Umbilical cord (tissue), 2 donors: Measurements from ENCODE around the gene ZMYND8. TPM values are rescaled to one million over a fixed set of nuclear protein-coding genes. Genes with fewer than 3 reads are reported as not detected.
"Not testable (repeated sequence)": the region's sequence is repeated elsewhere in the genome, so short reads cannot be mapped to it uniquely, and the experiment has no call there.

Source experiments
- DNase-seq: peaks from one replicate; pipeline ENCODE4 v3.0.0-alpha.2; 2015; ENCODE audit warnings: low spot score
- total RNA-seq: library from RNA; depleted of rRNA; stranded (reverse); fragments of >200 nt; gene quantifications from one replicate; pipeline ENCODE4 v1.2.3, GENCODE V29; 2014; ENCODE audit warnings: low replicate concordance; ENCODE audit not compliant: insufficient read depth

Gene ZMYND8
- total RNA-seq, 1 donor from 2014 or later: 20.9 TPM

DNA sequence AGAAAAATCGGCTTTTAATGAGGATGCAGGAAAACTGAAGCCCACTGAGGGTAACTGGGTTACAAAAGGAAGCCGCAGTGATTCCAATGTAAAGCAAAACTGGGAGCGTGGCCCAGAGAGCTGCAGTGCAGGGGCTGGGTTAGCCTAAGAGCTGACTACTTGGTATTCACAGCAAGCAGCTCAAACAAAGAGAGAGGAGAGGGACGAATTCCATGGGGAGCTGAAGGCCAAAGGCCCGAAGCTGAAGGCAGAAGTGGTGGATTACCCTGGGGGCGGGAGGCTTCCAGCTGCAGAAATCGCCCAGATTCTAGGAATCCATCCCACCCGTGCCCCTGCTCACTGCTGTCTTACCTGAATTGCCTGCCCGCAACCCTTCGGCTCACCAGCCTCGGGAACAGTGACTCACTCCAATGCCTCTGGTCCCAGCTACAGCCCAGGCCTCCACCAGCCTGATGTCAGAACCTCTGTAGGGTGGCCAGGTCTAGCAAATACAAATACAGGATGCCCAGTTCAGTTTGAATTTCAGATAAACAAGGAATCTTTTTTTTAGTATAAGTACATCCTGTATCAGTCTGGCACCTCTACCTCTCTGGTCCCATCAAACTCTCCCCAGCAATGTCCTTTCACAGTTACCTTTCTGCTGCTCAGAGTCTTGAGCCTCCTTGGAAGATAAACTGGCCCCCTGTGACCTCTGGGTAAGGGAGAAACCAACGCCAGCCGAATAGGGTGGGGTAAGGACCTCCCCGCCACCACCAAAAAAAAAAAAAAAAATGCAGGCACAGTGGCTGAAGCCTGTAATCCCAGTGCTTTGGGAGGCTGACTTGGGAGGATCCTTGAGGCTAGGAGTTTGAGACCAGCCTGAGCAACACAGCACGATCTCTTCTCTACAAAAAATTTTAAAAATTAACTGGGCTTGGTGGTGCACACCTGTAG, 14.6 kb upstream of the ZMYND8 start:
- DNase-seq: no peak

DNA sequence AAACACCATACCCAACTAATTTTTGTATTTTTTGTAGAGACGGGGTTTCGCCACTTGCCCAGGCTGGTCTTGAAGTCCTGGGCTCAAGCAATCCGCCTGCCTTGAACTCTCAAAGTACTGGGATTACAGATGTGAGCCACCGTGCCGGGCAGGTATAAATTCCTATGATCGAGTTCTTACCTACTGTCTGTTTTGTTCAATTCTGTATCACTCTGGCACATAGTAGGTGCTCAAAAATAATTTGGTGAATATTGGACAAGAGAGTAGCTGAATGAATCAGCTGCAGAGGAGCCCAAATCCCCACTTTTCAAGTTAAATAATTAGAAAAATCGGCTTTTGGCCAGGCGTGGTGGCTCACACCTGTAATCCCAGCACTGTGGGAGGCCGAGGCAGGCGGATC, 13.7 kb upstream of the ZMYND8 start:
- DNase-seq: no peak

DNA sequence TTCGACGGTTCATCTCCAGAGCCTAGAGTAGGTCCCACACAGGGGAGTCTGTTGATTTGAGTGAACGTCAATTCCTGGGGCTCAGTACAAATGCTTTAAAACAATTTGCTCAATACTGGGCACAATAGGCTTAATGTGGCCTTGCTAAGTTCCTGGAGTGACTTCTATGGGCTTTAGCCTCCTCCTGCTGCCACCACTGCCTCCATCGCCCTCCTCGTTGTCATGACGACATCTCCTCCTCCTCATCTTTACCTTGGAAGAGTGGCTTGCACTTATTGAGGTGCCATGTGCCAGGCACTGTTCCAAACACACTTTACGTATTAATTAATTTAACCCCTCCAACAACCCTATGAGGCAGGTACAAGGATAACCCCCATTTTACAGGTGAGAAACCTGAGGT, 11.8 kb upstream of the ZMYND8 start:
- DNase-seq: no peak

DNA sequence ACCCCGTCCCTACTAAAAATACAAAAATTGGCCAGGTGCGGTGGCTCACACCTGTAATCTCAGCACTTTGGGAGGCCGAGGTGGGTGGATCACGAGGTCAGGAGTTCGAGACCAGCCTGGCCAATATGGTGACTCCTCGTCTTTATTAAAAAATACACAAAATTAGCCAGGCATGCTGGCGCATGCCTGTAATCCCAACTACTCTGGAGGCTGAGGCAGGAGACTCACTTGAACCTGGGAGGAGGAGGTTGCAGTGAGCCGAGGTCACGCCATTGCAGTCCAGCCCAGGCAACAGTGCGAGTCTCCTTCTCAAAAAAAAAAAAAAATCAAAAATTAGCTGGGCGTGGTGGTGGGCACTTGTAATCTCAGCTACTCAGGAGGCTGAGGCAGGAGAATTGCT, 9.8 kb upstream of the ZMYND8 start:
- not testable (repeated sequence) for DNase-seq

DNA sequence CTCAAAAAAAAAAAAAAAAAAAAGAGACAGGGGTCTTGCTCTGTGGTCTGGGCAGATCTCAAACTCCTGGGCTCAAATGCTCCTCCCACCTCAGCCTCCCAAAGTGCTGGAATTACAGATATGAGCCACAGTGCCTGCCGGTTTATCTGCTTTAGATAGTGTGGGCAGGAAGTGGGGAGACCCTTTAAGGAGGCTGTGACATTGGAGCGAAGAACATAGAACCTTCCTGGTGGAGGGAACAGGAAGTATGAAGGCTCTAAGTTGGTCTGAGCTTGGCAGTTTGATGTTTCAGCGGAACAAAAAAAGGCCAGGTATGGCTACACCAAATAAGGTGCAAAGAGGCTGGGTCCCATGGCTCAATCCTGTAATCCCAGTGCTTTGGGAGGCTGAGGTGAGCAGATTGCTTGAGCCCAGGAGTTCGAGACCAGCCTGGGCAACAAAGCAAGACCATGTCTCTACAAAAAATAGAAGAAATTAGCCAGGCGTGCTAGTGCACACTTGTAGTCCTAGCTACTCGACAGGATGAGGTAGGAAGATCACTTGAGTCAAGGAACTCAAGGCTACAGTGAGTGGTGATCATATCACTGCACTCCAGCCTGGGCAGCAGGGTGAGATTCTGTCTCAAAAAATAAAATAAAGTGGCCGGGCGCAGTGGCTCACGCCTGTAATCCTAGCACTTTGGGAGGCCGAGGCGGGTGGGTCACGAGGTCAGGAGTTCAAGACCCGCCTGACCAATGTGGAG, 8.7 kb upstream of the ZMYND8 start:
- DNase-seq: no peak

DNA sequence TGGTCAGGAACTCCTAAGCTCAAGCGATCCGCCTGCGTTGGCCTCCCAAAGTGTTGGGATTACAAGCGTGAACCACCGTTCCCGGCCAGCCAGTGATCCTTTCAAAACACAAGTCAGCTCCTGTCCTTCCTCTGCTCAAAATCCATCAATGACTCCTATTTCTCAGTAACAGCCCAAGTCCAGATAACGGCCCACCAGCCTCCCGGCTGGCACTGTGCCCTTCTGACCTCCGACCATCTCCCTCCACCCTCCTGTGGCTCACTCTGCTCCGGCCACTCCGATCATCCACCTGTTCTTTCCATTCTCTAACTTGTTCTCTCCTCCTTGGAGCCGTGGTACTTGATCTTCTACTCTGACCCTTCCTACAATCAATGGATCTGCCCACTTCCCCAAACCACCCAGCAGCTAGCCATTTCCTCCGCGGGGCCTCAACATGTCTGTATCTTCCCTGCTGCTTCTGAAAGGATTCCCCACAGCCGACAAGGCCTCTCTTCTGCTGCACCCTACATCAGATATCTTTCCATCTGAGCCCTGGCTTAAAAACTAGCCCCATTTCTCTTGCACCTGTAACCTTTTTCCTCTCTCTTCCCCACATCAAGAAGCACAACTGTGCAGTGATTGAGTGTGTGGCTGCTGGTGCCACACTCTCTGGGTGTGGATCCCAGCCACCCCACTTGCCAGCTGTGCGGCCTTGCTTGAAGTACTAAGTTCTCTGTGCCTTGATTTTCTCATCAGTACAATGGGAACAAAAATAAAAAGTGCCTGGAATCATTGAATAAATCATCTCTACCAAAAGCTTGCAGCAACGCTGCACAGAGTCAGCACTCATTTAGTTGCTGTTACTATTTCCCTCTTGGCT, 6.1 kb upstream of the ZMYND8 start:
- no peak for DNase-seq

DNA sequence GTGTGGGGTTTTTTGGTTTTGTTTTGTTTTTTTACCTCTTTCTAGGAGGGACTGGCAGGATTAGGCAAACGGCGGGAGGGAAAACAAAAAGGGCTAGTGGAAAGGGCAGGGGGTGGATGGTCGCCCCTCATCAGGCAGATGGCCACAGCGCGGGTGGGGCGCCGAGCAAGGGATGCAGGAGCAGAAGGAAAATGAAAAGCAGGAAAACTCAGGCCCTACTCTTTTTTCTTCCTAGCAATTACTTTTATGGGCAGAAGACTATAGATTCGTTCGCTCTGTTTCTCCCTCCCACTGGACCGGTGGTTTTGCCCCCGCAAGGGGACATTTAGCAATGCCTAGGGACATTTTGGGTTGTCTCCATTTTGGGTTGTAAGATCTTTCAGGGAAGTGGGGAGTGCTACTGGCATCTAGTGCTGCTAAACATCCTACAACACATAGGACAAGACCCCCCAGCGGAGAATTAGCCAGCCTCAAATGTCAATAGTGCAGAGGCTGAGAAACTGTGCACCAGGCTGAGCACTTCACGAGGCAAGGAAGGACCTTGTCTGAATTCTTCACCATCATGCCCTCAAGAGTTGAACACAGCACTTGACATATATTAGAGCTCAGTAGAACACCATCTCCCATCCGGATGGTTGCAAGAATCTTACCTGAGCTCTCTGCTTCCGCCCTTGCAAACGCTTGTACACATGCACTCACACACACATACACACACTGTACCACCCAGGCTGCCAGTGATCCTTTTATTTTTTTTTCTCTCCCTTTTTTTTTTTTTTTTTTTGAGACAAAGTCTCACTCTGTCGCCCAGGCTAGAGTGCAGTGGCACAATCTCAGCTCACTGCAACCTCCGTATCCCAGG, 4.8 kb upstream of the ZMYND8 start:
- no peak for DNase-seq

DNA sequence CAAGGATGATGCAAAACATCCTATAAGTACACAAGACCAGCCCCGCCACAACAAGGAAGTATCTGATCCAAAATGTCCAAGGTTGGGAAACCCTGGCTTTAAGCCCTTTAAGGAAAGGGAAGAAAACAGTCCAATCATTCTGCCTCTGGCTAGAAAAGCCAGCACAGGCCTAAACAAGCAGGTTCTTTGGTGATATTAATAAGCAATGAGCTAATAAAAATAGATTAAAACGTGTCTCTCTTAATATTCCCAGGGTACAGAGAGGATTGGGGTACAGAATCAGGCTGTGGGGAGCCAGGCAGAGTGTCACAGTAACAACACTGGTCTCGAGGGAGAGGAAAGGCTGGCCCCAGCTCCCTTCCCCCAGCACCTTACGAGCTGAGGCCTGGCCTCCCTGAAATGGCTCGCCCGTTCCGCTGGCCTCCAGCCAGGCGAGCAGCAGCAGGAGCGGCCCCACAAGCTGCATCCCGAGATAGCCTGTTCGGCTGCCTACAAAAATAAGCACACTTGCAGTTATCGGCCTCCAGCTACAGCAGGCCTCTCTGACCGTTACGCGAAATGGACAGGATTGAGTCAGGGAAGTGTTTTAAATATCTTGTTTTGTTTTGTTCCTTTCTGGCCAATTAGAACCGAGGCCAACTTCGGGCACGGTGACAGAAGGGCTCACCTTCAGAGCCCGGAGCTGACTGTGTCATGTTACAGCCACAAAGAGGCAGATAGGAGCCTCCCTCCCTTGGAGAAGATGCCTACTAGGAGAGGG, 4.0 kb upstream of the ZMYND8 start:
- DNase-seq: peak; percentile 91

DNA sequence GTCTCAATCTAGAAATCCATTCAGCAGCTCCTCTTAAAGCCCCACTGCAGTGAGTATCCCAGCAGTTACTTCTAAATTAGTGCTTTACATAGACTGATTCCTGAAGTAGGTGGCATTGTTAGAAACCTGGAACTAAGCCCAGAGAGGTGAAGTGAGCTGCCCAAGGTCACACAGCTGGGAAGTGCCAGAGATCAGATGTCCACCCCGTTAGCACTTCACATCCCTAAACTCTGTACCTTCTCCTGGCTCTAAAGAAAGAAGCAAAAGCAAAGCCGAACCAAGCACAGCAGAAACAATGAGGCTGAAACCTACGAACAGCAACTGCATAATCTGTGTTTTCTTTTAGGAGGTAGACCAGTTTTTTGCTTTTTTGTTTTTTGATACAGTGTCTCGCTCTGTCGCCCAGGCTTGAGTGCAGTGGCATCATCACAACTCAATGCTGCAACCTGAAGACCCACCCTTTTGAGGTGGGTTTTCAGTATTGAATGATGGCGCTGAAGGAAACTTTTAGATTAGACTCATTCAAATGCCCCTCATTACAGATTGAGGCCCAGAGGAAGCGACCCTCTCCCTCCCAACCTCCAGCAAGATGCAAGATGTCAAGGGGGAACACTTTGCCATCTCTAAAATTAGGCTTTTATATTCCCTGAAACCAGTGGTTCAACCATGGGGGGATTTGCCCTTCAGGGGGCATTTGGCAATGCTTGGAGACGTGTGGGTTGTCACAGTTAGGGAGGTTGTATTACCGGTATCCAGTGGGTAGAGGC, 3.2 kb upstream of the ZMYND8 start:
- no peak for DNase-seq

DNA sequence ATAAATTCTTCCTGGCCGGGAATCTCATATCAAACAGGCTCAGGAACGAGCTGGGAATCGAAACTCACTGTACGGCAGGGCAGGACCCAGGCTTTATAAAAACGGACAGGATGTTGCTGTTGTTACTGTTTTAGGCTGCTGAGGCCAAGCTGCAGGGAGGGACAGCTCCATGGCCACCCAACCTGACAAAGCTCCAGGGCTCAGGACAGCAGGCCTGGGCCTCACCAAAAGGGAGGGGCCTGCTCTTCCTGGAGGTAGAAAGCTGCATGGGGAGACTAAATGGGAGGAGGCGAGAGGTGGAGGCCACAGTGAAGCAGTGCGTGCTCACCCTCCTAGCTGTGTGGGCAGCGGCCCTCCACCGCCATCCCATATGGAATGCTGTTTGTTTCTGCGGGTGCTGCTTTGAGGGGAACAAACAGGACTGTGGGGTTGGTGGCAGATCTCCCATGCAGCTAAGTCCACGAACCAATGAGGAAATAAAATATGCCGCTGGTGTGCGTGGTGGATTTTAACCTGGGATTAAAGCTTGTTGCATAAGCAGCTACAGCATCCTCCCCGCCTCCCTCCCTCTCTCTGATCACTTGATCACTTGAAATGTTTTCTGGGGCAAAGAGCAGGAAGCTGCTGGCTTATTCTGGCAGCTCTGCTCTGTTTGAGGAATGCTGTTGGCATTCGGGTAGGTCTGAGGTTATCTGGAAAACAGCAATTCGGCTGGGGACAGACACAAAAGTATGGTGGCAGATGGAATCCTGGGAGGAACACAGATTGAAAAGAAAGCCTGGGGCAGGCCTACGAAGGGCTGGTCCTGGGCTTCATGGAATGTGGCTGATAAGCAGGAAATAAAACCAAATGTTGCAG, 2.4 kb upstream of the ZMYND8 start:
- DNase-seq: peak; percentile 97

DNA sequence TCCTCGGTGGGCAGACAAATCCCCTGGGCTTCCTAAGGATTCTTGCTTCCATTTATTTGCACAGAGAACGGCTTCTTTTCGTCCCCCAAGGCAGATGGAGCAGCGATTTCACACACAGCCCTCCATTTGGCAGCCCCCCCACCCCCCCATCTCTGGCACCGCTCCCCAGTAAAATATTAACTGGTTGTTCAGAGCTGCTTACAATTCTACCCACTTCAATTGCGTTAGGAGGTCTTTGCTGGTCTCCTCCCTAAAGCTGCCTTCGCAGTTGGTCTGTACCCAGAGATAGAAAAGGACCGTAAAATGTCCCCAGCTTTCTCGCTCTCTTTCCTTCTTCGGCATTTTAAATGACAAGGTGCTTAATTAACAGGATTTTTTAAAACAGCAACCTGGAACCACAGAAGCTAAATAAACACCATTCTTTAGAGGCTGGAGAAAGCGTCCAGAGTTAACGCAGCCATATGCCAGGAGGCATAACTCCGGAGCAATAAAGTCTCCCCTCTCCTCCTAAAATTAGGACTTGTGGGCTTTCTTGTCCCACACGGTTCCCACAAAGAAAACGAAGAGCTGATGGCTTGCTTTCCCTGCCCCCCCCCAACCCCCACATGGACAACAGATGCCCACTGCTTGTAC, 1.7 kb upstream of the ZMYND8 start:
- no peak for DNase-seq

DNA sequence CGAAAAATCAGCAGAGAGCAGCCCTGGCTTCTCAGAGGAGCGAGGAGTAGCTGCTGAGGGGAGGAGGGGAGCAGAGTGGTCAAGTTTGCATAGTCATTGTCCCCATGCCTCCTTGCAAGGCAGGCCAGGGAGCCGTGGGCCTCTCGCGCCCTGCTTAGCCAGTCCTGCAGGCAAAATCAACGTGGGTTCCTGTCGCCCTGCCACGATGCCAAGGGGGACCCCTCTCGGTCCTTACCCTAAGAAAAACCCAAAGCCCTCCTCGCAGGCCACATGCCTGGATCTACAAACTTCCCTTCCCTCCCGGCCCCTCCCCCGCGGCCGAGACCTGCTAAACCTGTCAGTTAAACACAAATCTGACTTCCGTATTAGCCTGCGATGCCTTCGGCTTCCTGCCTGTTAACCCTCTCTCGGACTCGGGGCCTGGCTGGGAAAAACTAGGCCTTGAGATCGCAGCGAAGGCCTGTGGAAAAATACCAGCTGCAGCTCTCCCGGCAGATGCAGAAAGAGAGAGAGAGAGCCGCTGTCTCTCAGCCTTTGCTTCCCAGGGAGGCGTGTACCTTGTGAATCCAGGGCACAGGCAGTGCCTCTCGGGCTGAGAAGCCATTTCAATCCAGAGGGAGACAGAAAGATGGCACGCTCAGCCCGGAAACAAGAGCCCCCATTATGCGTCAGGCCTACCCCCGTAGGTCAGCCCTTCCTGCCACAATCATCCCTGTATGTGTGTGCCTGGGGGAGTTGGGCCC, 968 bp upstream of the ZMYND8 start:
- DNase-seq: peak; percentile 96

DNA sequence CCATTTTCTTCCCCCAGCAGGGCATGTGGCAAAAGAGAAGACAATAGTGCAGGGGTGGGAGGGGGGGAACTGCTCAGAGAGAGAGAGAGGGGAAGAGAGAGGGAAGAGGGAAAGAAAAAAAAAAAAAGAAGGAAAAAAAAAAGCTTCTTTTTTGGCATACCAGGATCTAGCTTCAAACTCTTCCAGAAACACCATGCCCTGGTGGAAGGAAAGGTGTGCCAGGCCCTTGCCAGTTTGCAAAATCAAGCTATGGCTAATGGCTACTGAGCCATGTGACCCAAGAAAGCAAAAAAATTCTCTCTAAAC, 326 bp downstream of the ZMYND8 start:
- no peak for DNase-seq

DNA sequence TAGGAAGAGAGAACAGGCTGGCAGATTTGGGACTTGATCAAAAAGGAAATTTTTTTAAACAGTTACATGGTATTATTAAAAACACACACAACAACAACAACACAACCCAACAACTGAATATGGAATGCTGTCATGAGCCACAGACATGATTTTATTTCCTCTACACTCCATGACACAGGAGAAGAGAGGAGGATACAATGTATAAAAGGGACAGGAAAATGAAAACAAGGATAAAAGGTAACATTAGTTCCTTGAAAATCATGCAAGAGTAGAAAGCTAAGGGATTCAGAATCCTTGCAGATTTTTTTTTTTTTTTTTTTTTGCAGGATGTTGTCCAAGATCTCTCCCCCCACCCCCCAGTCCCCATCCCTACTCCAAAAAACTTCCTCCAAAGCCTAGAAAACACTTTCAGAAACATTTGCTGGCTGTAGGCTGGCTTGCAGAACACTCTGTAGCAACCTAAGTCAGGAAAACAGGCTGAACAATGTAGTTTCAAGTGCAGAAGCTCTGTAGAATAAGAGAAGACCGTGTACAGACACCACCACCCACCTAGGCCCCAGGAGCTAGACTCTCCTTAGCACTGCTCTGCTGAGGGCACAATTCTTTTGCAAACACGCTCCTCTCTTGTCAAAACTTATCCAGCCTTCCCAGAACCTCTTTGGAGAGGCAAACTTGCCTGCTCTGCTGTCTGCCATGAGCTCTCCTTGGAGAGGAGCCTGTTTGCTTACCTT, 845 bp downstream of the ZMYND8 start:
- DNase-seq: peak; percentile 61

DNA sequence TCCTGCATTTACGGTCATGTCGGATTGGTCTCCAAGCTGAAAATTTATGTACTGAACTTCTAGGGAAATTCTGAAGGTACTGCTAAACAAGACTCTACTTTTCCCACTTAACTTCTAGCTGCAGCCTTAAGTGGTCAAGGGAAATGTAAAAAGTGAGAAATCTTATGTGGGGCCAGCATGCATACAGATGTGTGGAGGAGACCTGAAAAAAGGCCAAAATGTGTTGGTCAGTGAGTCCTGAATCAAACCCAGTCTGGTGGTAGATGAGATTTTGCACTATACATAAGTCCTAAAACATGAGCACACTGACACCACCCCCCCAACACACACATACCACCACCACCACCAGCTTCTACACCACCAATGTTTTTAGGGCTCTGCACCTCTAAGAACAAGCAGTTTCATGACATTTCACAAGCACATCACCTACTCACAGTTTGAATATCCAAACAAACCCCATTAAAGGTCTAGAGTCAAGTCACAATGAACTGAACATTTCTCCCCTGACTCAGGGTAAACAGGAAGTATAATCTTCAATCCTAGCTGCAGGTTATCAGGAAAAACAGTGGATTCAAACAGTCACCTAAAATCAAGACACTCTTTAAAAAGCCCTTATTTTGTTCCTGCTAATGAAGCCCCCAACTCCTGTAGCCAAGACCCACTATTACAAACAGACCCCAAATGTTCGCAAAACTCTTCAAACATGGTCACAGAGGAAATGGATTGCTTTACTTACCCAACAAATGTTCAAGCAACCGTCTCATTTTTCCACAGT, 1.6 kb downstream of the ZMYND8 start:
- DNase-seq: no peak

DNA sequence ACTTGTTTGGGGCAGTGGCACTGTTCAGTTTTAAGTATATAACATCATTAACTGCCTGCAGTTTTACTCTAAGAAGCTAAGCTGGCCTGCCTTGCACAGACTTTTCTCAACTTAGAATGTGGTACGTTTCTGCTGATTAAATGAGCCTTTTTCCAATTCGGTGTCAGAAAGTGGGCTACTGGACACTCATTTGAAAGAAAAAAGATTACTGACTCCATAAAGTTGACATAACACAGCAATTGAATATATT, 2.1 kb downstream of the ZMYND8 start:
- DNase-seq: peak; percentile 76
